Activated CD8-positive, alpha-beta memory T cell treated with anti-CD3 and anti-CD28 coated beads, Interleukin-2, amount 10 ng/mL, durations not matched to agents 7 days and 5 days (primary cell): Measurements from ENCODE around the gene NLGN4Y. TPM values are rescaled to one million over a fixed set of nuclear protein-coding genes. Genes with fewer than 3 reads are reported as not detected.
"Not testable (repeated sequence)": the region's sequence is repeated elsewhere in the genome, so short reads cannot be mapped to it uniquely, and the experiment has no call there.

Source experiments
- ATAC-seq: fragments of 150-1000 bp; cut with Tn5 transposase; one replicate; pipeline ENCODE4 v1.10.0; 2021; ENCODE audit warnings: moderate library complexity
- CTCF ChIA-PET: fragments of 350-600 bp; sonication (Branson Sonifier 250); formaldehyde crosslinking; loops from one replicate; lab custom pipeline; 2021; ENCODE audit warnings: antibody characterized with exemption; lab: Charles Lee
- DNase-seq: peaks from one replicate; pipeline ENCODE4 v3.0.0-alpha.2; 2020
- H3K27ac Mint-ChIP-seq: one replicate; pipeline ENCODE4 v1.8.0; 2021; ENCODE audit warnings: mild to moderate bottlenecking, mixed read lengths
- H3K27me3 Mint-ChIP-seq: one replicate; pipeline ENCODE4 v1.8.0; 2021; ENCODE audit warnings: mixed read lengths
- H3K36me3 Mint-ChIP-seq: one replicate; pipeline ENCODE4 v1.8.0; 2021; ENCODE audit warnings: mild to moderate bottlenecking, mixed read lengths
- H3K4me1 Mint-ChIP-seq: one replicate; pipeline ENCODE4 v1.8.0; 2021; ENCODE audit warnings: mixed read lengths
- H3K4me3 Mint-ChIP-seq: one replicate; pipeline ENCODE4 v1.8.0; 2021; ENCODE audit warnings: mild to moderate bottlenecking, moderate library complexity, mixed read lengths
- H3K9me3 Mint-ChIP-seq: one replicate; pipeline ENCODE4 v1.8.0; 2022; ENCODE audit warnings: low read depth, mixed read lengths
- total RNA-seq, 2 experiments: library from RNA; stranded (reverse); gene quantifications; one replicate each; pipeline ENCODE4 v1.2.3, GENCODE V29; 2021

Gene NLGN4Y
- total RNA-seq, 2 experiments from 2014 or later, result 1.6 to 2.2 TPM

GRCh38 chrY:14828531-14828930 lies 304.2 kb downstream of the NLGN4Y start:
- H3K36me3 Mint-ChIP-seq, result no peaks in the 10 kb centered on the region
- CTCF ChIA-PET, result no interaction called here
- no peaks in the 10 kb centered on the region for H3K9me3 Mint-ChIP-seq

GRCh38 chrY:14829366-14829885 lies 305.1 kb downstream of the NLGN4Y start:
- ATAC-seq (no peak), DNase-seq (no peak)
- H3K36me3 Mint-ChIP-seq, result no peaks in the 10 kb centered on the region
- H3K27me3 Mint-ChIP-seq, result no peaks in the 10 kb centered on the region
- H3K27ac Mint-ChIP-seq, result no peak overlapping the region
- H3K4me1 Mint-ChIP-seq, result peaks cover 5% of the 10 kb centered on the region
- CTCF ChIA-PET, result no interaction called here
- no peaks in the 10 kb centered on the region for H3K9me3 Mint-ChIP-seq
- H3K4me3 Mint-ChIP-seq, result no peak overlapping the region

More at GRCh38 chrY:14828531-14828930, 304.2 kb downstream of the NLGN4Y start:
- no peaks in the 10 kb centered on the region for H3K4me1 Mint-ChIP-seq
- H3K4me3 Mint-ChIP-seq, result no peak overlapping the region
- H3K27me3 Mint-ChIP-seq, result no peaks in the 10 kb centered on the region
- no peak for DNase-seq
- H3K27ac Mint-ChIP-seq, result no peak overlapping the region
- ATAC-seq, result no peak

GRCh38 chrY:14834103-14835060 lies 310.1 kb downstream of the NLGN4Y start:
- Mint-ChIP-seq H3K4me3 (no peak overlapping the region), H3K36me3 (no peaks in the 10 kb centered on the region)

GRCh38 chrY:14837466-14837865 lies 313.1 kb downstream of the NLGN4Y start:
- H3K36me3 Mint-ChIP-seq, result no peaks in the 10 kb centered on the region
- H3K4me1 Mint-ChIP-seq, result peaks cover 9% of the 10 kb centered on the region
- no peaks in the 10 kb centered on the region for H3K9me3 Mint-ChIP-seq
- H3K27ac Mint-ChIP-seq, result no peak overlapping the region
- DNase-seq (no peak), ATAC-seq (no peak)
- H3K27me3 Mint-ChIP-seq, result no peaks in the 10 kb centered on the region
- CTCF ChIA-PET, result no interaction called here
- no peak overlapping the region for H3K4me3 Mint-ChIP-seq

More at GRCh38 chrY:14834103-14835060, 310.1 kb downstream of the NLGN4Y start:
- Mint-ChIP-seq H3K27me3 (no peaks in the 10 kb centered on the region), H3K27ac (peak overlapping the region; percentile 24), H3K9me3 (no peaks in the 10 kb centered on the region), H3K4me1 (peaks cover 9% of the 10 kb centered on the region)
- ATAC-seq (no peak), DNase-seq (no peak)
- CTCF ChIA-PET, result no interaction called here

- DNase-seq (no peak), ATAC-seq (no peak)
- Mint-ChIP-seq H3K36me3 (no peaks in the 10 kb centered on the region), H3K27me3 (no peaks in the 10 kb centered on the region), H3K27ac (no peak overlapping the region), H3K4me1 (no peaks in the 10 kb centered on the region), H3K4me3 (no peak overlapping the region), H3K9me3 (no peaks in the 10 kb centered on the region)
- CTCF ChIA-PET, result no interaction called here
Observed at GRCh38 chrY:14850734-14851133, 326.4 kb downstream of the NLGN4Y start.

GRCh38 chrY:14860448-14860847 lies 336.1 kb downstream of the NLGN4Y start:
- Mint-ChIP-seq H3K36me3 (no peaks in the 10 kb centered on the region), H3K9me3 (no peaks in the 10 kb centered on the region), H3K4me1 (no peaks in the 10 kb centered on the region), H3K27ac (no peak overlapping the region), H3K27me3 (no peaks in the 10 kb centered on the region), H3K4me3 (no peak overlapping the region)
- ATAC-seq (no peak), DNase-seq (no peak)
- CTCF ChIA-PET, result no interaction called here

- H3K27me3 Mint-ChIP-seq, H3K36me3 Mint-ChIP-seq, ATAC-seq, H3K4me3 Mint-ChIP-seq, H3K4me1 Mint-ChIP-seq, DNase-seq, H3K9me3 Mint-ChIP-seq, H3K27ac Mint-ChIP-seq, CTCF ChIA-PET: not testable (repeated sequence)
Observed at GRCh38 chrY:14861033-14861432, 336.7 kb downstream of the NLGN4Y start.

- no peak overlapping the region for H3K27ac Mint-ChIP-seq
- no peak for ATAC-seq
- H3K4me3 Mint-ChIP-seq, result no peak overlapping the region
- H3K36me3 Mint-ChIP-seq, result no peaks in the 10 kb centered on the region
- DNase-seq, result no peak
- H3K9me3 Mint-ChIP-seq, result no peaks in the 10 kb centered on the region
- CTCF ChIA-PET, result no interaction called here
- no peaks in the 10 kb centered on the region for H3K27me3 Mint-ChIP-seq
- H3K4me1 Mint-ChIP-seq, result no peaks in the 10 kb centered on the region
Observed at GRCh38 chrY:14871971-14872370, 347.6 kb downstream of the NLGN4Y start.
